Uterus (tissue), 2 donors: ENCODE measurements around the gene ZNF362.

ENCODE experiments used
- POLR2A ChIP-seq, 2 donors: fragments of 450-650 bp; IDR thresholded peaks; one replicate each; pipeline ENCODE4 v1.6.1; 2016; ENCODE audit warnings: antibody characterized with exemption in 2 of 2, mild to moderate bottlenecking in 1 of 2, moderate library complexity in 1 of 2
- TF ChIP-seq, protein P1 (sequence below), 4 experiments: fragments of 200-600 bp in 2 of 4; fragments of 450-650 bp in 2 of 4; sonication (generic) in 2 of 4; IDR thresholded peaks; one replicate each; pipeline ENCODE4 v1.5.1; 2016 to 2019; ENCODE audit warnings: antibody characterized with exemption in 4 of 4, mild to moderate bottlenecking in 2 of 4, moderate library complexity in 1 of 4

DNA sequence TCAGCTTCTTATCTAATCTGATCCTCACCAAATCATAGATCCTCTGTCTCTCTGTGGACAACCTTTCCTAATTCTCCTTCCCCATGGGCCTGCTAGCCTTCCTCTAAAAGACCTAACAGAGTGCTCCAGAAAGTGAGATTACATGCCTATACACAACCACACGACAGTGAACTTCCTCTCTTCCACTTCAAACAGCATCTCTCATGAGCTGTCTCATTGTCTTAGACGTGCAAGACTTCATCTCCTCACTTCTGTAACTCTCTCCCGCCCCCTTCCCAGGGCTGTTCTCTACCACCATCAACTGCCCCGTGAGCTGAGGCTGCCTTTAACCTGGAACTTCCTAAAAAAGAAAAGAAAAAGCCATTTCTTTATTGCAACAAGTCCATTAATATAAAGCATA, 78.7 kb downstream of the ZNF362 start:
- TF ChIP-seq, protein P1, sequence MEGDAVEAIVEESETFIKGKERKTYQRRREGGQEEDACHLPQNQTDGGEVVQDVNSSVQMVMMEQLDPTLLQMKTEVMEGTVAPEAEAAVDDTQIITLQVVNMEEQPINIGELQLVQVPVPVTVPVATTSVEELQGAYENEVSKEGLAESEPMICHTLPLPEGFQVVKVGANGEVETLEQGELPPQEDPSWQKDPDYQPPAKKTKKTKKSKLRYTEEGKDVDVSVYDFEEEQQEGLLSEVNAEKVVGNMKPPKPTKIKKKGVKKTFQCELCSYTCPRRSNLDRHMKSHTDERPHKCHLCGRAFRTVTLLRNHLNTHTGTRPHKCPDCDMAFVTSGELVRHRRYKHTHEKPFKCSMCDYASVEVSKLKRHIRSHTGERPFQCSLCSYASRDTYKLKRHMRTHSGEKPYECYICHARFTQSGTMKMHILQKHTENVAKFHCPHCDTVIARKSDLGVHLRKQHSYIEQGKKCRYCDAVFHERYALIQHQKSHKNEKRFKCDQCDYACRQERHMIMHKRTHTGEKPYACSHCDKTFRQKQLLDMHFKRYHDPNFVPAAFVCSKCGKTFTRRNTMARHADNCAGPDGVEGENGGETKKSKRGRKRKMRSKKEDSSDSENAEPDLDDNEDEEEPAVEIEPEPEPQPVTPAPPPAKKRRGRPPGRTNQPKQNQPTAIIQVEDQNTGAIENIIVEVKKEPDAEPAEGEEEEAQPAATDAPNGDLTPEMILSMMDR (IDR thresholded peaks at IDR 0.05): no peak
- TF ChIP-seq POLR2A (IDR thresholded peaks at IDR 0.05): no peak
